Lung microvascular endothelial cell (primary cell): ENCODE data around the gene RIPPLY3. TPM values are rescaled to one million over a fixed set of nuclear protein-coding genes. Genes with fewer than 3 reads are reported as not detected.
"Not testable (repeated sequence)": the region's sequence is repeated elsewhere in the genome, so short reads cannot be mapped to it uniquely, and the experiment has no call there.

Experiments used
- DNase-seq, 2 donors: peaks; one replicate each; pipeline versions ENCODE4 v3.0.0 to v3.0.0-alpha.2; 2010; ENCODE audit warnings: low read depth in 2 of 2
- total RNA-seq: library from RNA; depleted of rRNA; stranded (reverse); fragments of >200 nt; gene quantifications from 2 replicates; pipeline ENCODE4 v1.2.1, GENCODE V29; 2014

Gene RIPPLY3
- total RNA-seq, 1 donor from 2014 or later: not detected

DNA sequence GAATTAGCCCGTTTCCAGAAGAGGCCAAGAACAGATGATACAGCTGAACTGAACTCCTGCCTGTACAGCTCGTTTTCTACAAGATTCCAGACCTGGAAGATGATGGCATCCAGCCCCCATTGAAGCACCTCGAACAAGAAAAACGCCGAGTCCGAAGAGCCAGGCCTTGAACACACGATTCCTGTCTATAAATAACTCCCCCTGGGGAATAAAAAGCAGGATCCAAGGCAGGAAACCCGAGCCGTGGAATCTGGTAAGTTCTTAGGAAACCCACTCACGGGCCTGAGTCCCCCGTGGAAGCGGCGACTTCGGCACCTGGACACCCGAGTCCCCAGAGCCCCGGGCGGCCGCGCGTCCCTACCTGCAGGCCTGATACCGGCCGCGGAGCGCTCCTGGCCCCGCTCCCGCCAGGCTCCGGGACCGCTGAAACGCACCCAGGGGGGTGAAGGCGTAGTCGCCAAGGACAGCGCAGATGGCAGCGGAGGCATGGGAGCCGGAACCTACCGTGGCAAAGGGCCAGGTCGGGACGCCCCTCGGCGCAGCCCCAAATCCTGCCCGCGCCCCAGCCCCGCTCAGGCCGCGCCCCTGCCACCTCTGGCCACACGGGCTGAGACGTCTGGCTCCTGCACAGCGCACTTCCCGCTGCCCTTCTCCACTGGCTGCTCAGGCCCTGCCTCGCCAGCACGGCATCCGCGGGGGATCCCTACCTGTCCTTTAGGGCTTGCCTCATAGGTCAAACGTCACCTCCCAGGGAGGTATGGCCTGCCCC is 26.0 kb upstream of the RIPPLY3 start:
- peak in 1 of 2 donors; percentile 11 for DNase-seq

DNA sequence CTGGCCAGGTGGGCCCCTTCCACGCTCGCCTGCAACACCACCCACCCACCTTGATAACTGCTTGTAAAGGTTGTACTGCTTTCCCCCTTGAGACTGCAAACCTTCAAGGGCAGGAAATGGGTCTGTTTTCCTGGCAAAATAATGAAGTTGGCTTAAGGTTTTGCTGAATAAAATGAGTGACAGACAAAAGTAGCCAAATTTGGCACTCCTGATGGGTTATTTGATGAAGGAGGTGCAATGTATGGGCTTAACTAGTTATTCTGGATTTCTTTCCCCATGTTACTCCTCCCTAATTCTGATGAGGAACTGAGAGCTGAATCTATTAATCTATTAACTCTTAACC is 25.5 kb upstream of the RIPPLY3 start:
- DNase-seq: no peak

DNA sequence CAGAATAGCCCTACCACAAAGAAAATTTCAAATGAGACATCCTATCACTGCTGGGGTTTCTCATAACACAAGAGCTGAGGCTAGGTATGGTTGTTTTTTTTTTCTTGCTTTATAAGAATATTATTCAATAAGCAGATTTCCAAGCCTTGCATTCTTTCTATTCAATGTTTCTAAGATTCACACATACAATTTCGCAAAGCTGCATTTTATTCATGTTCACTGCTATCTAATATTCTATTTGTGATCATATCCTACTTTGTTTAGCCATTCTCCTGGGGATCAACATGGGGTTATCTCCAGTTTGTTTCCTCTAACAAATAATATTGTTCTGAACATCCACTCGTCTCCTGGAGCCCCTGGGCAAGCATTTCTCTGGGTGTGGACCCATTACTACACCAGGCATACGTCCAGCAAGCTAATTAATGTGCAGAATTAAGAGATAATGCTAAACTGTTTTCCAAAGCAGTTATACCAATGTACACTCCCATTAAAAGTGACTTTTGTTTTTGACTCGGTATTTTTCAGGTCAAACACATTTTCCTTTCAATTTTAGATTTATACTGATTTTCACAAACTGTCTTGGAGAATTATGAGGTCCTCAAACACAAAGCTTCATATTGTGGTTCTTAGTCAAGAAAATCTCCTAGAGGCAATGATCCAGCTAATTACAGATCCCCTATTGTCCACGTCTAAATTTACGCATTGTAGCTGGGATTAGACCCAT is 24.4 kb upstream of the RIPPLY3 start:
- DNase-seq: no peak

DNA sequence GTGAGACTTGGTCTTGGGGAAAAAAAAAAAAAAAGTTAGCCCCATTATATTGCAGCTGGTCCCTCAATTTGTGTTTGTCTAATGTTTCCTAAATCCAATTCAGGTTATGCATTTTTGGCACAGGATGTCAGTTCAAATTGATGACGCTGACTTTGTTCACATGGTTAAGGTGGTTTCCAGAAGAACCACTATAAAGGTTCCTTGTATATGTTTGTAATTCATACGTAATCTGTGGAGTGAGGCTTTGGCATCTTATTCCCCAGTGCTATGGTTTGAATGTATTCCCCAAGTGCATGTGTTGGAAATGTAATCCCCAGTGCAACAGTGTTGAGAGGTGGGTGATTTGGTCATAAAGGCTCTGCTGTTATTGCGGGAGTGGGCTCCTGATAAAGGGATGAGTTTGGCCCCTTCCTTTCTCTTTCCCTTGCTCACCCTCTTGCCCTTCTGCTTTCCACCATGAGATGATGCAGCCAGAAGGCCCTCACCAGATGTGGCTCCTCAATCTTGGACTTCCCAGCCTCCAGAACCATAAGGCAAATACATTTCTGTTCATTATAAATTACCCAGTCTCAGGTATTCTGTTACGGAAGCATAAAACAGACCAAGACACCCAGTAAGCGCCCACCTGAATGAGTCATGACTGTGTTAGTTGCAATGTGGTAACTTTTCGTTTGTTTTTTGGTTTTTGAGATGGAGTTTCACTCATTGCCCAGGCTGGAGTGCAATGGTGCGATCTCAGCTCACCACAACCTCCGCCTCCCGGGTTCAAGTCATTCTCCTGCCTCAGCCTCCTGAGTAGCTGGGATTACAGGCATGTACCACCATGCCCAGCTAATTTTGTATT is 20.5 kb upstream of the RIPPLY3 start:
- no peak for DNase-seq

DNA sequence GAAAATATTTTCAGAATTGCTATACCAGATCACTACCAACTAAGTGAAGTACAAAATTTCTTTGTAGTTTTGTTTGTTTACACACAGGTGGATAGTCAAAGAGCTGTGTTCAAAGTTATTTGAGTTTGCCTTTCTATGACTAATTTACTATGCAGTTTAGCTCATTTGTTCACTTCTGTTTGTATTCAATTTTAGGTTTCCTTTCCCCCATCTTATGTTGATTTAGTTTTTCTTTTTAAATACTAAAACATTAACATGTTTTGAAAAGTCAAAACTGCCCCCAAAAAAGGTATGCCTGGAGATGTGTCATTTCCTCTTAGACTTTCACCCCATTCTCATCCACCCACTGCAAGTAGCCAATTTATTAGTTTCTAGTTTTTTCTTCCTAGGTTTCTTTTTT is 18.7 kb upstream of the RIPPLY3 start:
- no peak for DNase-seq

DNA sequence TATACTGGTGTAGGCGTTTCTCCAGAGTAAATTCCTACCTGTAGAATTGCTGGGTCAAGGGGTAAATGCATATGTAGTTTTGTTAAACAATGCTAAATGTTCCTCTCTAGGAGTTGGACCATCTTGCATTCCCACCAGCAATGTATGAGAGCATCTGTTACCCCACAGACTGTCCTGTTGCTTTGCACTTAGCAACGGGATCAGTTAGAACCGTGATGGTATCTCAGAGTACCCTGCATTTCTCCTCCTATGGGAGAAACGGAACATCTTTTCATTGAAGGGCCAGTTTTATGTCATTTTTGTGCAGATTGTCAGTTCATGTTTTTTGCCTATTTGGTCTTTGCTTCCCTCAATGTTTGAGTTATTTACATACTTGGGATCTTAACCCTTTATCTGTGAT is 18.0 kb upstream of the RIPPLY3 start:
- no peak for DNase-seq

DNA sequence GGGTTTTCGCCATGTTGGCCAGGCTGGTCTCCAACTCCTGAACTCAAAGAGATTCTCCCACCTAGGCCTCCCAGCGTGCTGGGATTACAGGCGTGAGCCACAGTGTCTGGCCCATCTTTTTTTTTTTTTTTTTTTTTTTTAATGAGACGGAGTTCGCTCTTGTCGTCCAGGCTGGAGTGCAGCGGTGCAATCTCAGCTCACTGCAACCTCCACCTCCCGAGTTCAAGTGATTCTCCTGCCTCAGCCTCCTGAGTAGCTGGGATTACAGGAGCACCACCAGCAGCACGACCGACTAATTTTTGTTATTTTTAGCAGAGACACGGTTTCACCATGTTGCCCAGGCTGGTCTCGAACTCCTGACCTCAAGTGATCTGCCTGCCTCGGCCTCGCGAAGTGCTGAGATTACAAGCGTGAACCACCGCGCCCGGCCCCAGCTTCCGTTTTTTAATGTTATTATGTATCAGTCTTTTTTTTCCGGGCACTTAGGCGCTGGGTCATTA is 17.3 kb upstream of the RIPPLY3 start:
- not testable (repeated sequence) for DNase-seq

DNA sequence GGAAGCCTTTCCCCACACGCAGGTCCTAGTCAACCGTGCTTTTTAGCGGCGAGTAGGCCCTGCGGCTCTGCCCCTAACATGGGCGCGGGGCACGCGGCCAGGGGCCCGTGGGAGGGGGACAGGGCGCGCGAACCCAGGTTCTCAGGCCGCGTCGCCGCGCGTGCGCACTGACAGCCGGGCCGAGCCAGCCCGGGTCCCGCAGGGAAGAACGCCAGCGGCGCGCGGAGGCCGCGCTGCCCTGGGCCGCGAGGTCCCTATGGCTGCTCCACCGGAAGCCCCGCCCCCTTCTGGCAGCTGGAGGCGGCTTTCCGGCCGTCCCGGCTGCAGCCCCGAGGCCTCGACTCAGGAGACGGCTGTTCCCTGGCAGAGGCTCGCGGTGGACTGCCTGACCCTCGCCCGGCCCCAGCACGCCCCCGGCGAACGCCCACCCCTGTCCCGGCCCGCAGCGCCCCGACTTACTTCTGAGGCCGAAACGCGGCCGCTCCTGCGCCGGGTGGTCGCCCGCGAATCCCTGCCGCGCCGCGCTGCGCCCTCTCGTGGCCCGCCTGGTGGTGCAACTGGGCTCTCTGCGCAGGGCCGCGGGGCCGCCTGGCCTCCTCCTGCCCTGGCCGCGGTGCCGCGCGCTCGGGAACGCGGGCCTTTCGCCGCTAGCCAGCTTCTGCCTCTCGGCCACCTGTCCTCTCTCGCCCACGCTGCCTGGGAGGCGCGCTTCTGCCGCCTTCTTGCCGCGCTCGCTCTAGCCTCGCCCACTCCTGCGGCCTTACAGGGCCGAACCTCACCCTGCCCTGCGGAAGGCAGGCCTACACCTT is 16.6 kb upstream of the RIPPLY3 start:
- peak; percentile 94 to 96 for DNase-seq

DNA sequence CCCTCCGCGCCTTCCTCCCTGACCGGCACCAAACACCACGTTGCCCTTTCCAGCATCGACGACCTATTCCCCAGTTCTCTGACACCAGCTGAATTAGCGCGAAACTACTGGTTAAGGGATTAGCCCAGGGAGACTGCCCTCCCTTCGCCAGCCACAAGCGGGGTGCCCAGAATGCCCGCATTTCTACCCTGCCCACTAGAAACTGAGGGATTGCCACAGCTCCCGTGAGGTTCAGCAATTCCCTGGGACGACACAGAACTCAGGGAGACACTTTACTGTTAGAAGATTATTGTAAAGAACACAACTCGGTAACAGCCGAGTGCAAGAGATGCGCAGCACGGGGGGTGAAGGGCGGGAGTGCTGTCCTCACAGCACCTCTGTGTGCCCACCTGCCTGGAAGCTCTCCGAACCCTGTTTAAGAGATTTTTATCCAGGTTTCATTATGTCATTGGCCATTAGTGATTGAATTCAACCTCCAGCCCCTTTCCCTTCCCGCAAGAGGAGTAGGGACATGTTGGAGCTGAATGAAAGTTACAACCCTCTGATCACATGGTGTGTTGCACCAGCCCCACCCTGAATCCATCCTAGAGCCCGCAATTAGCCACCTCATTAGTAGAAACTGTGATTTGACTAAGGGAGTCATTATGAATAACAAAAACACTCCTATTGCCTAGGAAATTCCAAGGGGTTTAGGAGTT is 15.8 kb upstream of the RIPPLY3 start:
- DNase-seq: no peak

DNA sequence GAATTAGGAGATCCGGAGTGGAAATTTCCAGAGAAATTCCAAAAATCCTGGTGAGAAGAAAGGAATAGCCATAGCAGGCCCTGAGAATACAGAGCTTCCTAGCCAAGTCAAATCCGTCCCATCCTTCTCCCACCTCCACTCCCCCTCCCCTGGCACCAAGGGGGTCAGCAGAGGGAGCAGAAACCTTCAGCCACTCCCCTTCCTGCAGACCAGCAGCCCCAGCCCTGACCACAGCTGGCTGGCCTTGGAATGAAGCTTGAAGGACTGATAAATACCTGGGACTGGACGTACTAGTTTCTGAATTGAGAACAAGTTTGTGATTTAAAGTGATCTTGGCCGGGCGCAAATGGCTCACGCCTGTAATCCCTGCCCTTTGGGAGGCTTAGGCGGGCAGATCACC is 13.8 kb upstream of the RIPPLY3 start:
- no peak for DNase-seq

DNA sequence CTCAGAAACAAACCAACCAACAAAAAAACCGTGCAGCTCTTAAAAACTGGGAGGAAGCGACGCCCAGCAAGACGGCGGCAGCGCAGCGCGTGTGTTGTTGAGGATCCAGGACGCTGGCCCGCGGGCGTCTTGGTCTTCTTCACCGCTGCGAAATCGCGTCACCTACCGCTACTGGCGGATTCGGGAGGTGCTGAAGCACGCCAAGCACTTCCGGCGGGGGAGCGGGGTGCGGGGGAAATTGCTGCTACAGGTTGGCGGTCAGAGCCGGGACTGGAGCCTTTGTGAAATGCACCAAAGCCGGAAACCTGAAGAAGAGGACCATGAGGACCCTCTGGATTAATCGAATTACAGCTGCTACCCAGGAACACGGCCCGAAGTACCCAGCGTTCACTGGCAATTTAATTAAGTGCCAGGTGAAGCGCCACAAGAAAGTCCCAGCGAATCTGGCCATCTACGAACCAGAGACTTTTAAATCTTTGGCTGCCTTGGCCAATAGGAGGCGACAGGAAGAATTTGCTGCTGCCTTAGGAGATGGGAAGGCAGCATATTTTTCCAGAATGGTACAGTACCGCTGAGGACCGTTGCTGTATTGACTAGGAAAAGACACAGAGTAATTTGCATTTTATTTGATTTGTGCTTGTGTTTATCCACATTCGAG is 11.9 kb upstream of the RIPPLY3 start:
- DNase-seq: peak in 1 of 2 donors; percentile 8

DNA sequence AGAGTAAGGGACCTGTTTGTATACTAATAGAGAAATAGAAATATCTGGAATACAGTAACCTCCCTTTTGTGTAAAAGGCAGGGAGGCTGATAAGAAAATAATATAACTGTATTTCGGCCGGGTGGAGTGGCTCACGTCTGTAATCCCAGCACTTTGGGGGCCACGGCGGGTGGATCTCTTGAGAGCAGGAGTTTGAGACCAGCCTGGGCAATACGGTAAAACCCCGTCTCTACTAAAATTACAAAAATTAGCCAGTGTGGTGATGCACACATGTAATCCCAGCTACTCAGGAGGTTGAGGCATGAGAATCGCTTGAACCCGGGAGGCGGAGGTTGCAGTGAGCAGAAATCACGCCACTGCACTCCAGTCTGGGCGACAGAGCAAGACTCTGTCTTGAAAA is 11.2 kb upstream of the RIPPLY3 start:
- not testable (repeated sequence) for DNase-seq

DNA sequence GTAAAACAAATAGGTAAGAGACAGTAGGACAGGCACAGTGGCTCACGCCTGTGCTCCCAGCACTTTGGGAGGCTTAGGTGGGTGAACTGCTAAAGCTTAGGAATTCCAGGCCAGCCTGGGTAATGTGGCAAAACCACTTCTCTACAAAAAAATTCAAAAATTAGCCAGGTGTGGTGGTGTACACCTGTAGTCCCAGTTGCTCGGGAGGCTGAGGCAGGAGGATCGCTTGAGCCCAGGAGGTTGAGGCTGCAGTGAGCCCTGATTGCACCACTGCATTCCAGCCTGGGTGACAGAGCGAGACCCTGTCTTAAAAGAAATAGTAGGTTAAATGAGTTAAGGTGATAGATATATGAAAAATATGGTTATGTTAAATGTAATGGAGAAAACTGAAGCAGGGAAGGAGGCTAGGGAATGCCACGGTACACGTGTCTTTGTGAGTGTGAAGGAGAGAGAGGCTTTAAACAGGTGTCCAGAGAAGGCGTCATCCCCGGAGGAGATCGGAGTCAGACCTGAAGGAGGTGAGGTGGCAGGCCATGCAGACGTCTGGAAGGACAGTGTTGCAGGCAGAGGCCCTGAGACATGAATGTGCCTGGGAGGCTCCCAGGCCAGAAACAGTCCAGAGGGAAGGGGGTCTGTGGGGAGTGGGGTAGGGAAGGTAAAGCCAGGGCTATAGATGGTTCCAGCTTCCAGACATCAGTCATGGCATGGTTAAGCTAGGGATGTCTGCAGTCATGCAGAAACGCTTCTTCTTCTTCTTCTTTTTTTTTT is 7.2 kb upstream of the RIPPLY3 start:
- no peak for DNase-seq

DNA sequence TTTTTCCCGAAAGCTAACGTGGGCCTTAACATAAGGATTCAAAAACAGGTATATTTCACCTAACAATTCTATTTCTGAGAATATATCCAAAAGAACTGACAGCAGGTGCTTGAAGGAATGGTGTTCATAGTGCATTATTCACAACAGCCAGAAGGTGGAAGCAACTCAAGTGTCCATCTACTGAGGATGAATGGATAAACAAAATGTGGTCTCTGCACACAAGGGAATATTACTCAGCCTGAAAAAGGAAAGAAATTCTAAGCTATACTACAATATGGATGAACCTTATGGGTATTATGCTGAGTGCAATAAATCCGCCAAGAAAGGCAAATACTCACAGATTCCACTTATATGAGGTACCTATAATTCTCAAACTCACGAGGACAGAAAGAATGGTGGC is 6.1 kb upstream of the RIPPLY3 start:
- DNase-seq: no peak

DNA sequence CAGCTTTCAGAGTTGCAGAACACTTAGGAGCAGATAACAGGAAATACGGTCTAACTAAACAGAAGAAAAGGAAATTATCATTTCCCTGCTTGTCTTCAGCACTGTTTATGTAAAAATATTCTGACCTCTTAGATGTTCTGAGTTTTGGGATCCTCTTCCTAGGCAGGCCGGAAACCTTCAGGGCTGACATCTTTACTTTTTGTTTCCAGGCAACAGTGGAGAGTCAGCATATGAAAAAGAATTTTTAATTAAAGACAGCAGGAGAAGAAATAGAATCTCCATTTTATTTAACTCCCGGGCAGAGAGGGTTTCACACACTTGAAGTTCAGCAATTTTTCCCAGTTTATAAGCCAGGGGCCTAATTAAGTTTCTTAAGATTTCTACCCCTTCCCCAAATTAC is 5.1 kb upstream of the RIPPLY3 start:
- no peak for DNase-seq

DNA sequence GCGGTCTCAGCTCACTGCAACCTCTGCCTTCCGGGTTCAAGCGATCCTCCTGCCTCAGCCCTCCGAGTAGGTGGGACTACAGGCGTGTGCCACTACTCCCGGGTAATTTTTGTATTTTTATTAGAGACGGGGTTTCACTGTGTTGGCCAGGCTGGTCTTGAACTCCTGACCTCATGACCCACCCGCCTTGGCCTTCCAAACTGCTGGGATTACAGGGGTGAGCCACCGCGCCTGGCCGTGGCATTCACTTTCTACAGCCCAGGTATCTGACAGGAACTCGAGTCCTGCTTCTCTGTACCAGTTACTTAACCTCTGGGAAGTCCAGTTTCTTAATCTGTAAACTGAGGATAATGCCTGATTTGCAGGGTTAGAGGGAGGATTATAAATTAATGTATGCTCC is 3.7 kb upstream of the RIPPLY3 start:
- not testable (repeated sequence) for DNase-seq

DNA sequence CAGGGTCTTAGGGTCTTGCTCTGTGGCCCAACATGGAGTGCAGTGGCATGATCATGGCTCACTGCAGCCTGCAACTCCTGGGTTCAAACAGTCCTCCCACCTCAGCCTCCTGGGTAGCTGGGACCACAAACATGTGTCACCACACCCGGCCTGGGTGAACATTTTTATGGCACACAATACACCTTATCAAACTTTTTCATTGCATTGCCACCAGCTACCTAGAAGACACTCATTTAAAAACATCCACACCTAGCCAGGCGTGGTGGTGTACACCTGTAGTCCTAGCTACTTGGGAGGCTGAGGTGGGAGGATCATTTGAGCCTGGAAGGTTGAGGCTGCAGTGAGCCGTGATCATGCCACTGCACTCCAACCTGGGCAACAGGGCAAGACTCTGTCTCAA is 2.6 kb upstream of the RIPPLY3 start:
- DNase-seq: not testable (repeated sequence)

DNA sequence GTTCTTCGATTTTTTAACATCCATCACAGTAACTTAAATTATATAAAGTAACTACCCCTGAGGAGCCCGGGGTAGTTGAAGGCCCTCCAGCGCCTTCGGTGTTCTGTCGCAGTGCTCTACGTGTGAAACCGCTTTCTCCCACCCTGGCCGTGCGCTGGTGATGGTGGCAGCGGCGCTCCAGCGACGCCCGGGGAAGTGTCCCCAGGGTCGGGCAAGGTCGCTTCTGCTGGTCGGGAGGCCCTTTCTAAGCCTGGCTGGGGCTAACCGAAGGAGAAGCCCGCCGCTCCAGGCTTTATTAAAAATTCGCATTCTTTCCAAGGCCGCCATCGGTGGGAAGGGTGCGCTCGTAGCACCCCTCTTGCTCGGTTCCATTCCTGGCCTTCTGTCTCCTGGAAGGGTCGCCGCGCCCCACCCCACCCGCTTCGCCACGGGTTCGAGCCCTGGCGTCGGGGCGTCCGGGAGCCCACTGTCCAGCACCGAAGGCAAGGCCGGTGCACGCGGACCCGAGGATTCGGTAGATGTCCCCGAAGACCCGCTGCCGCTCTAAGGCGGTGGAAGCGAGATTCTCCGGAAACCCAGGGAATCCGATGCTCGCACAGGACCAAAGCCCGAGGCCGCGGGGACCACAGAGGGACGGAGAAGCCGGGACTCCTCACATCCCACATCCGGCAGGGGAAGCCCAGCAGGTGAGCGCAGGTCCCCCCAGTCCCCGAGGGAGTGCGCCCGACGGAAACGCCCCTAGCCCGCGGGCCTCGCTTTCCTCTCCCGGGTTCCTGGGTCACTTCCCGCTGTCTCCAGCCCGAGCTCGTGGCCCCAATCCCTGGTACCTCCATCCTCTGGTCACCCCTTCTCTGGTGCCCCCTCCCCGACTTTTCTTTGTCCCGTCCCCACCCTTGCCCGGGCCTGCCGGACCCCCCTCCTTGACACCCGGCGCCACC is 685 bp upstream of the RIPPLY3 start:
- DNase-seq: no peak
